Fibroblast of upper back skin (primary cell): ENCODE results near the gene HTR2B.
A peak's percentile ranks its signal among the peaks of the same experiment; 100 is the strongest.
"Not testable (repeated sequence)": the region's sequence is repeated elsewhere in the genome, so short reads cannot be mapped to it uniquely, and the experiment has no call there.

Experiments used
- DNase-seq: peaks from one replicate; pipeline ENCODE4 v3.0.0-alpha.2; 2013

Gene HTR2B

GRCh38 chr2:231133365-231134099, 8.7 kb upstream of the HTR2B start:
- DNase-seq, result peak; percentile 85

GRCh38 chr2:231132129-231132528, 7.3 kb upstream of the HTR2B start:
- DNase-seq, result peak; percentile 55

GRCh38 chr2:231130336-231131056, 5.7 kb upstream of the HTR2B start:
- DNase-seq, result no peak

- DNase-seq, result no peak
Observed at GRCh38 chr2:231129216-231129615, 4.4 kb upstream of the HTR2B start.

- DNase-seq, result no peak
Observed at GRCh38 chr2:231128541-231128940, 3.7 kb upstream of the HTR2B start.

- no peak for DNase-seq
Observed at GRCh38 chr2:231127936-231128335, 3.1 kb upstream of the HTR2B start.

GRCh38 chr2:231127480-231127879, 2.6 kb upstream of the HTR2B start:
- DNase-seq, result no peak

DNA sequence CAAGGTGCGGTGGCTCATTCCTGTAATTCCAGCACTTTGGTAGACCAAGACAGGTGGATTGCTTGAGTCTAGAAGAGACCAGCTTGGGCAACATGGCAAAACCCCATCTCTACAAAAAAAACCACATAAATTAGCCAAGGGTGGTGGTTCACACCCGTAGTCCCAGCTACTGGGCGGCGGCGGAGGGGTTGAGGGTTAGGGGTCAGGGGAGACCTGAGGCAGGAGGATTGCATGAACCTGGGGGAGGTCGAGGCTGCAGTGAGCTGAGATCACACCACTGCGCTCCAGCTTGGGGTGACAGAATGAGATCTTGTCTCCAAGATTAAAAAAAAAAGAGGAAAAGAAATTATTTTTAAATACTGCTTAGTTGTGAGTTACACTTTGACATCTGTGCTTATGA, 1.3 kb upstream of the HTR2B start:
- no peak for DNase-seq

- no peak for DNase-seq
Observed at GRCh38 chr2:231123362-231123898, 1.4 kb downstream of the HTR2B start.

DNA sequence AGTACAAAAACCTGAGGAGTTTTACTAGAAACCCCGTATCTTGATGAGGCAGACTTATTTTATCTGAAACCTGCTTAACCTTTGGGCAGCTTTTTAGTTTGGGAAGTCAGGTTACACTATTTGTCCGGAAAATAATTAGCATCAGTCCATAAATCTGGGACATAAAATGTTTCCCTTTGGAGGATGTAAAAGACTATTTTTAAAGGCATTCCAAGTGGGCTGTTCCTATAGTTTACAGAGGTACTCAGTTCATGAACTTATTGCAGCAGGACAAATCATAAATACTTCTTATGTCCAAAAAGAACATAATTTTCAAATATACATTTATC, 6.3 kb downstream of the HTR2B start:
- no peak for DNase-seq

- no peak for DNase-seq
Observed at GRCh38 chr2:231117922-231118613, 6.8 kb downstream of the HTR2B start.

- no peak for DNase-seq
Observed at GRCh38 chr2:231117148-231117547, 7.7 kb downstream of the HTR2B start.

GRCh38 chr2:231115651-231116050, 9.2 kb downstream of the HTR2B start:
- DNase-seq, result no peak

DNA sequence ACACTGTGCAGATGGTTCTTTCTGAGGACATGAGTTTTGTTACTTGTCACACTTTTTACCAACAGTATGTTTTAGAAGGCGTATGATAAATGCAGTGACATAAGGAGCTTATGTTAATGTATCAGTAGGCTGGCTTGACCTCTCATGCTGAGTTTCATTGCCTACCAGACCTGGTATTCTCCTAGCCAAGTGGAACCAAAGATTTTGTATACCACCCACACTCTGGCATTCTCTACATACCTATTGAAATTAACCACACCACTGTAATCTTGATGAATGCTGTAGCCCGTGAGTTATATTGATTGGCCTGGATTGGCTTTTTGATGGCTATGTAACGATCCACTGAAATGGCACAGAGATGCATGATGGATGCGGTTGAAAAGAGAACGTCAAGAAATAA, 11.4 kb downstream of the HTR2B start:
- DNase-seq, result no peak

GRCh38 chr2:231111987-231112386, 12.9 kb downstream of the HTR2B start:
- peak; percentile 58 for DNase-seq

DNA sequence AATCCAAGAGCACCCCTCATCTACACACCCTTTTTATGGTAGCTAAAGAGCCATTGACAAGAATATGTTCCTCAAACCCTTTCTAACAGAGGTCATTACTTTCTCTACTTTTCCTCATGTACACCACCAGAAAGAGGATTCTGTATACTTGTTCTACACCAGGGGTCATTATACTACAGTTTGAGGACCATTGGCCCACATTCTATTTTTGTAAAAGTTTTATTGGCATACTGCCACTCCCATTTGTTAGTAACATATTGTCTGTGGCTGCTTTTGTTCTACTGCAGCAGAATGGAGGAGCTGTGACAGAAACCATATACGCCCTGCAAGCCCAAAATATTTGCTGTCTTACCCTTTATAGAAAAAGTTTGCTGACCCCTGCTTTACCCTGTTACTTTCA, 14.3 kb downstream of the HTR2B start:
- peak; percentile 74 for DNase-seq

DNA sequence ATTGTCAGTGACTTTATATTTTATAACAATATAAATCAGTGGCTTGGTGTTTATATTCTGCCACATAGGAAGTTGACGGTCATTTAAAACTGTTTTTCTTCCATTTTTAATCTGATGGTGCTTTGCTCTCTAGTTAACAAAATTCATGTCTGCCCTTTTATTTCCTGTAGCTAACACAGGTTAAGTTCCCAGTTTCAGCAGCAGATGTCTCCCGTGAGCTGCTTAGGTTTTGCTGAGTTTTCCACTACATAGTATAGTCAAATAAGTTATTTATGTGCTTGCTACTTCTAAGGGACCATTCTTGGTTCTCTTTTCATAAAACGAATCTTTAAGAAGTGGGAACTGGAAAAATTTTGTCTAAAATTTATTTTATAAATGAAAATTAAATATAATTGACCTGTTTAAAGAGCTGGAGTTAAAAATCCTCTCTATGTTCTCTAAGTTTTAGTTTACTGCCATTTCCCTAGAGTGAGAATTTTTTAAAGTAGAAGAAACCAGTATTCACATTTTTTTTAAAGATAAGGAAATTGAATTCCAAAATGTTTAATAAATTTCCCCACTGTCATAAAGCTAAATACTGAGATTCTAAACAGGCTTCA, 20.6 kb downstream of the HTR2B start:
- peak; percentile 70 for DNase-seq

- no peak for DNase-seq
Observed at GRCh38 chr2:231102772-231103171, 22.1 kb downstream of the HTR2B start.

GRCh38 chr2:231100990-231101389, 23.9 kb downstream of the HTR2B start:
- DNase-seq, result no peak

DNA sequence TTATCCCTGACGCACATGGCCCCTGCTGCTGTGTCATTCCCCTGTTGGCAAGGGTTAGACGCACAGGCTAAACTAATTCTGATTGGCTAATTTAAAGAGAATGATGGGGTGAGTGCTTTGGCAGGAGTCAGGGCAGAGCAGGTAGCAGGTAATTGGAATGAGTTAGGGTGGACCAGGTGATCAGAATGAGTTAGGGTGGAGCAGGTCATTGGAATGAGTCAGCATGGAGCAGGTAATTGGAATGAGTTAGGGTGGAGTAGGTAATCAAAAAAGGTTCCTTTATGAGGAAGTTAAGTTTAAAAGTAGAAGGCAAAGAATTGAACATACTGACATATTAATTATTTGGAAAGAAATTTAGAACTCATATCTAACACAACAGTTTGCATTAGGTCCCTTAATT, 24.5 kb downstream of the HTR2B start:
- not testable (repeated sequence) for DNase-seq

DNA sequence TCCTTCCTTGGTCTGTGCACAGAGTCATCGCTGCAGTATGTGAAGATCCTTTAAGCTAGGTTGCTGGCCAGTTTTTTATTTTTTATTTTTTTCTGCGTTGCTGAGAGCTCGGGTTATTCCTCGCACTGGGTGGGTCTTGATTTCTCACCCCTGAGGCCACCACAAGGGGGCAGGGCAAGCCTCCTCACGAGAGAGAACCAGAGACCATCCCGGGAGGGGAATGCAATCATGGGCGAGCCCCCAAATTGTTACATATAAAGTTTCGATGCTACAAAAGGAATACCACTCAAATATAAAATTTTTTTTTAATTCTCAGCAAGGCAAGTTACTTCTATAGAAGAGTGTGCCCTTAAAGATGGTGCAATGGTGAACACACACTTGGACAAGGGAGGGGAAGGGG, 24.9 kb downstream of the HTR2B start:
- DNase-seq, result no peak

GRCh38 chr2:231094736-231095346, 30.0 kb downstream of the HTR2B start:
- no peak for DNase-seq

GRCh38 chr2:231093933-231094332, 30.9 kb downstream of the HTR2B start:
- DNase-seq, result no peak
